Measurements from ENCODE around the gene HLX. TPM values are rescaled to one million over a fixed set of nuclear protein-coding genes. Genes with fewer than 3 reads are reported as not detected.

HLX gene
- total and polyA plus RNA-seq, 9 of the 15 experiments (the other 6 are each of a cell fraction or from before 2014, with no cell fraction given), result 0.10 to 3.0 (median 1.6) TPM

DNA sequence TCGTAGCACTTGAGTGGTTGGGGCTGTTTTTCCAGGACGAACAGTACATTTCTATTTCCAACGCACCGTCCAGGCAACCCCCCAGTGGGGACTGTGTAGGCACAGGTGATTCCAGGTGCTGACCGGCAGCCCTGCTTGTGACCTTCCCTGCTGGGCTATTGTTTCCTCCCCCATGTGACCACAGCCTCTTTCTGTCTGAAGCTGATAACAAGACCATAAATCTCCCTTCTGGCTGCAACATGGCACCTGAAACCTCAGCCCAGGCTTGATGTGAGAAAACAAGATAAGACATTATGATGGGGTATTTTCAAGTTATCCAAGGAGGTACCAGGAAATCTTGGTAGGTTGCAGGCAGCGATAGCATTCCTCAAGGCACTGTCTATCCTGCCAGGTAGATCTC lies 48.2 kb downstream of the HLX start (continued):
- TF ChIP-seq ILF3 (IDR thresholded peaks at IDR 0.05; ENCODE audit: borderline replicate concordance) (no peak), NFIC (IDR thresholded peaks at IDR 0.05) (peak; percentile 67), NCOA4 (IDR thresholded peaks at IDR 0.05; ENCODE audit: partially characterized antibody) (no peak), MYBL2 (IDR thresholded peaks at IDR 0.05; ENCODE audit: low read depth) (no peak), MYBL2 (CRISPR knock-in tag; IDR thresholded peaks at IDR 0.05; ENCODE audit: borderline replicate concordance) (no peak), TCF7 (IDR thresholded peaks at IDR 0.05; ENCODE audit: borderline replicate concordance) (no peak), ZBTB8A (IDR thresholded peaks at IDR 0.05; ENCODE audit: partially characterized antibody) (no peak), TBP (optimal IDR thresholded peaks at IDR 0.05; ENCODE audit: low read depth, low read length) (no peak), ELF2 (CRISPR knock-in tag; IDR thresholded peaks at IDR 0.05) (no peak), ATF1 (CRISPR knock-in tag; IDR thresholded peaks at IDR 0.05) (no peak), ATF1 (tag; IDR thresholded peaks at IDR 0.05) (no peak), ZNF347 (CRISPR knock-in tag; IDR thresholded peaks at IDR 0.05; ENCODE audit: low read depth) (no peak), SMAD3 (CRISPR knock-in tag; conservative IDR thresholded peaks at IDR 0.05) (0 out of 2 replicates have a peak, but pooled peaks have one; percentile 19), MTA1 (IDR thresholded peaks at IDR 0.05; ENCODE audit: borderline replicate concordance) (peak; percentile 58; the same call in 1 of the 2 replicates), ZKSCAN3 (CRISPR knock-in tag; IDR thresholded peaks at IDR 0.05) (no peak), CBX5 (IDR thresholded peaks at IDR 0.05; ENCODE audit: borderline replicate concordance, low read depth) (no peak), OTX1 (CRISPR knock-in tag; IDR thresholded peaks at IDR 0.05) (peak; percentile 54; the same call in 1 of the 2 replicates), ZNF41 (CRISPR knock-in tag; conservative IDR thresholded peaks at IDR 0.05) (no peak), SNRNP70 (optimal IDR thresholded peaks at IDR 0.05; ENCODE audit: low read depth, low read length) (no peak), NEUROD1 (IDR thresholded peaks at IDR 0.05; ENCODE audit: borderline replicate concordance, low read depth, low read length, partially characterized antibody) (no peak), ZNF282 (CRISPR knock-in tag; IDR thresholded peaks at IDR 0.05) (no peak), ADNP (tag; IDR thresholded peaks at IDR 0.05) (no peak), NFE2 (IDR thresholded peaks at IDR 0.05; ENCODE audit: low read depth) (peak; percentile 28; the same call in 1 of the 2 replicates)
- TF ChIP-seq, protein P1, sequence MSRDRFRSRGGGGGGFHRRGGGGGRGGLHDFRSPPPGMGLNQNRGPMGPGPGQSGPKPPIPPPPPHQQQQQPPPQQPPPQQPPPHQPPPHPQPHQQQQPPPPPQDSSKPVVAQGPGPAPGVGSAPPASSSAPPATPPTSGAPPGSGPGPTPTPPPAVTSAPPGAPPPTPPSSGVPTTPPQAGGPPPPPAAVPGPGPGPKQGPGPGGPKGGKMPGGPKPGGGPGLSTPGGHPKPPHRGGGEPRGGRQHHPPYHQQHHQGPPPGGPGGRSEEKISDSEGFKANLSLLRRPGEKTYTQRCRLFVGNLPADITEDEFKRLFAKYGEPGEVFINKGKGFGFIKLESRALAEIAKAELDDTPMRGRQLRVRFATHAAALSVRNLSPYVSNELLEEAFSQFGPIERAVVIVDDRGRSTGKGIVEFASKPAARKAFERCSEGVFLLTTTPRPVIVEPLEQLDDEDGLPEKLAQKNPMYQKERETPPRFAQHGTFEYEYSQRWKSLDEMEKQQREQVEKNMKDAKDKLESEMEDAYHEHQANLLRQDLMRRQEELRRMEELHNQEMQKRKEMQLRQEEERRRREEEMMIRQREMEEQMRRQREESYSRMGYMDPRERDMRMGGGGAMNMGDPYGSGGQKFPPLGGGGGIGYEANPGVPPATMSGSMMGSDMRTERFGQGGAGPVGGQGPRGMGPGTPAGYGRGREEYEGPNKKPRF (IDR thresholded peaks at IDR 0.05; ENCODE audit: low read depth, low read length), result no peak
- TF ChIP-seq, protein P2, sequence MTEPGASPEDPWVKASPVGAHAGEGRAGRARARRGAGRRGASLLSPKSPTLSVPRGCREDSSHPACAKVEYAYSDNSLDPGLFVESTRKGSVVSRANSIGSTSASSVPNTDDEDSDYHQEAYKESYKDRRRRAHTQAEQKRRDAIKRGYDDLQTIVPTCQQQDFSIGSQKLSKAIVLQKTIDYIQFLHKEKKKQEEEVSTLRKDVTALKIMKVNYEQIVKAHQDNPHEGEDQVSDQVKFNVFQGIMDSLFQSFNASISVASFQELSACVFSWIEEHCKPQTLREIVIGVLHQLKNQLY (CRISPR knock-in tag; conservative IDR thresholded peaks at IDR 0.05), result no peak
- TF ChIP-seq, protein P3, sequence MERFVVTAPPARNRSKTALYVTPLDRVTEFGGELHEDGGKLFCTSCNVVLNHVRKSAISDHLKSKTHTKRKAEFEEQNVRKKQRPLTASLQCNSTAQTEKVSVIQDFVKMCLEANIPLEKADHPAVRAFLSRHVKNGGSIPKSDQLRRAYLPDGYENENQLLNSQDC (CRISPR knock-in tag; IDR thresholded peaks at IDR 0.05), result no peak
- TF ChIP-seq, protein P4, sequence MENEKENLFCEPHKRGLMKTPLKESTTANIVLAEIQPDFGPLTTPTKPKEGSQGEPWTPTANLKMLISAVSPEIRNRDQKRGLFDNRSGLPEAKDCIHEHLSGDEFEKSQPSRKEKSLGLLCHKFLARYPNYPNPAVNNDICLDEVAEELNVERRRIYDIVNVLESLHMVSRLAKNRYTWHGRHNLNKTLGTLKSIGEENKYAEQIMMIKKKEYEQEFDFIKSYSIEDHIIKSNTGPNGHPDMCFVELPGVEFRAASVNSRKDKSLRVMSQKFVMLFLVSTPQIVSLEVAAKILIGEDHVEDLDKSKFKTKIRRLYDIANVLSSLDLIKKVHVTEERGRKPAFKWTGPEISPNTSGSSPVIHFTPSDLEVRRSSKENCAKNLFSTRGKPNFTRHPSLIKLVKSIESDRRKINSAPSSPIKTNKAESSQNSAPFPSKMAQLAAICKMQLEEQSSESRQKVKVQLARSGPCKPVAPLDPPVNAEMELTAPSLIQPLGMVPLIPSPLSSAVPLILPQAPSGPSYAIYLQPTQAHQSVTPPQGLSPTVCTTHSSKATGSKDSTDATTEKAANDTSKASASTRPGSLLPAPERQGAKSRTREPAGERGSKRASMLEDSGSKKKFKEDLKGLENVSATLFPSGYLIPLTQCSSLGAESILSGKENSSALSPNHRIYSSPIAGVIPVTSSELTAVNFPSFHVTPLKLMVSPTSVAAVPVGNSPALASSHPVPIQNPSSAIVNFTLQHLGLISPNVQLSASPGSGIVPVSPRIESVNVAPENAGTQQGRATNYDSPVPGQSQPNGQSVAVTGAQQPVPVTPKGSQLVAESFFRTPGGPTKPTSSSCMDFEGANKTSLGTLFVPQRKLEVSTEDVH (IDR thresholded peaks at IDR 0.05; ENCODE audit: low read depth, partially characterized antibody), result no peak

Measured in K562 (cell line).